Chondrocyte (in vitro differentiated cells): ENCODE results near the gene COPS7B. TPM values are rescaled to one million over a fixed set of nuclear protein-coding genes. Genes with fewer than 3 reads are reported as not detected.

Experiments used
- DNase-seq: peaks from one replicate; pipeline ENCODE4 v3.0.0; 2021; ENCODE audit warnings: mixed read lengths, low spot score
- H3K27ac Mint-ChIP-seq: one replicate; pipeline ENCODE4 v1.8.0; 2021; ENCODE audit warnings: mild to moderate bottlenecking, moderate library complexity, mixed read lengths; ENCODE audit not compliant: unreplicated experiment
- H3K27me3 Mint-ChIP-seq: 2 replicates; pipeline ENCODE4 v1.8.0; 2021; ENCODE audit warnings: low read depth, mixed read lengths
- H3K36me3 Mint-ChIP-seq: 2 replicates; pipeline ENCODE4 v1.8.0; 2021; ENCODE audit warnings: low read depth, mixed read lengths
- H3K4me1 Mint-ChIP-seq: 2 replicates; pipeline ENCODE4 v1.8.0; 2021; ENCODE audit warnings: low read depth, mild to moderate bottlenecking, mixed read lengths
- H3K4me3 Mint-ChIP-seq: one replicate; pipeline ENCODE4 v1.8.0; 2021; ENCODE audit warnings: mild to moderate bottlenecking, moderate library complexity, mixed read lengths; ENCODE audit not compliant: unreplicated experiment
- H3K9me3 Mint-ChIP-seq: 2 replicates; pipeline ENCODE4 v1.8.0; 2021; ENCODE audit warnings: low read depth, mixed read lengths
- total RNA-seq: library from RNA; stranded (reverse); gene quantifications from 3 replicates; pipeline ENCODE4 v1.2.1, GENCODE V29; 2021
- TF ChIP-seq, protein P1 (sequence below): fragments of 200-600 bp; sonication (generic); IDR thresholded peaks from 2 replicates; pipeline ENCODE4 v1.5.0; 2021; ENCODE audit warnings: antibody characterized with exemption, mild to moderate bottlenecking, moderate library complexity

Gene COPS7B
- total RNA-seq, 1 donor from 2014 or later = 29.4 TPM

DNA sequence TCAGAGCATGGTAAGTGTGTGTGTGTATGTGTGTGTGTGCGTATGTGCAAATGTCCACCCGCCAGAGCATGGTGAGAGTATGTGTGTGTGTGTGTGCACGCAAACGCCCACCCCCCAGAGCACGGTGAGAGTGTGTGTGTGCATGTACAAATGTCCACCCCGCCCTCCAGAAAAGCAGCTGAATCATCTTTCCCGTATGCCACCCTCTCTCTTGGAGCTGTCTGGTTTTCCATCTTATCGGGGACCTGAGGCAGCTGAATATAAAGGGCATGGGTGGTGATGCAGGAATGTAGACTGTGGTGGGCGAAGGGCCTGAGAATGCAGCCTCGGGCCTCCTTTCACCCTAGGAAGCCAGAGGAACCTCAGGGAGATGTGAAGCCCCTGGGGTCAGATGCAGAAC is 66.9 kb downstream of the COPS7B start:
- Mint-ChIP-seq H3K4me1 (peaks cover 5% of the 10 kb centered on the region), H3K36me3 (no peaks in the 10 kb centered on the region), H3K27ac (no peak overlapping the region), H3K4me3 (no peak overlapping the region), H3K9me3 (no peaks in the 10 kb centered on the region), H3K27me3 (peaks cover 20% of the 10 kb centered on the region)
- TF ChIP-seq, protein P1, sequence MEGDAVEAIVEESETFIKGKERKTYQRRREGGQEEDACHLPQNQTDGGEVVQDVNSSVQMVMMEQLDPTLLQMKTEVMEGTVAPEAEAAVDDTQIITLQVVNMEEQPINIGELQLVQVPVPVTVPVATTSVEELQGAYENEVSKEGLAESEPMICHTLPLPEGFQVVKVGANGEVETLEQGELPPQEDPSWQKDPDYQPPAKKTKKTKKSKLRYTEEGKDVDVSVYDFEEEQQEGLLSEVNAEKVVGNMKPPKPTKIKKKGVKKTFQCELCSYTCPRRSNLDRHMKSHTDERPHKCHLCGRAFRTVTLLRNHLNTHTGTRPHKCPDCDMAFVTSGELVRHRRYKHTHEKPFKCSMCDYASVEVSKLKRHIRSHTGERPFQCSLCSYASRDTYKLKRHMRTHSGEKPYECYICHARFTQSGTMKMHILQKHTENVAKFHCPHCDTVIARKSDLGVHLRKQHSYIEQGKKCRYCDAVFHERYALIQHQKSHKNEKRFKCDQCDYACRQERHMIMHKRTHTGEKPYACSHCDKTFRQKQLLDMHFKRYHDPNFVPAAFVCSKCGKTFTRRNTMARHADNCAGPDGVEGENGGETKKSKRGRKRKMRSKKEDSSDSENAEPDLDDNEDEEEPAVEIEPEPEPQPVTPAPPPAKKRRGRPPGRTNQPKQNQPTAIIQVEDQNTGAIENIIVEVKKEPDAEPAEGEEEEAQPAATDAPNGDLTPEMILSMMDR = no peak
- DNase-seq = no peak

DNA sequence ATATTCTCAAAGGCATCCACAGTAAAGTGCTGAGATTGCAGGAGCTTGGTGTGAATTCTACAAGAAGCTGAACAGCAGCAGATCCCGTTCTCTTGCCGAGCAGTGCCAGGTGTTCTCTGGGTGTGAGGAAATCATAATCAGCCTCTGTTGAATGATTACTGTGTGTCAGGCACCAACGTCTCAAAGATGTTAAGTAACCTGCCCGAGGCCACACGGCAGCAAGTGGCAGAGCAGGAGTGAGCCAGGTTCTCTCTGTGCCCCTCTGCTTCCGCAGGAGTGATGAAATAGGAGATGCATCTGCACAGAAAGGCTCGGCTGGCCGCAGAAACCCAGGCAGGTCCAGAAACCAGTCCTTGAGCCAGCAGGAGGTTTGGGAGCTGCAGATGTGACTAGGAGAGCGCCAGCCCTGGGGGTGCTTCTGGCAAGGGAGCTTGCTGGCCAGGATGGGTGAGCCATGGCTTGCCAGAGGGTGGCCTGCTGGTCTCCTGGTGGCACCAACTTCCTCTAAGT is 68.4 kb downstream of the COPS7B start:
- peaks cover 20% of the 10 kb centered on the region for H3K27me3 Mint-ChIP-seq
- peaks cover 5% of the 10 kb centered on the region for H3K4me1 Mint-ChIP-seq
- no peak overlapping the region for H3K4me3 Mint-ChIP-seq
- H3K27ac Mint-ChIP-seq = no peak overlapping the region
- no peak for DNase-seq
- H3K9me3 Mint-ChIP-seq = no peaks in the 10 kb centered on the region
- TF ChIP-seq, protein P1 = no peak
- no peaks in the 10 kb centered on the region for H3K36me3 Mint-ChIP-seq

DNA sequence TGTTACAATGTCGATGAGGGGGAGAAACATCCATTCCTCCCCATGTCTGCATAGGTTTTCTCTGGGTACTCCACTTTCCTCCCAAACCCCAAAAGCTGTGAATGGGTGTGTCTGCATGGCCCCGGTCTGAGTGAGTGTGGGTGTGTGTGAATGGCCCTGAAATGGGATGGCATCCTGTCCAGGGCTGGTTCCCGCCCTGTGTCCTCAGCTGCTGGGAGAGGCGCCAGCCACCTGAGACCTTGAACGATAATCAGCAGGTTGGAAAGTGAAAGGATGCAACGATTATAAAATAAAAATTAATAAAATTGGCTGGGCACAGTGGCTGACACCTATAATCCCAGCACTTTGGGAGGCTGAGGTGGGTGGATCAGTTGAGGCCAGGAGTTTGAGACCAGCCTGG is 70.7 kb downstream of the COPS7B start:
- H3K4me3 Mint-ChIP-seq = no peak overlapping the region
- H3K36me3 Mint-ChIP-seq = no peaks in the 10 kb centered on the region
- H3K9me3 Mint-ChIP-seq = no peaks in the 10 kb centered on the region
- DNase-seq = no peak
- TF ChIP-seq, protein P1 = no peak
- peaks cover 5% of the 10 kb centered on the region for H3K4me1 Mint-ChIP-seq
- H3K27me3 Mint-ChIP-seq = peaks cover 5% of the 10 kb centered on the region
- no peak overlapping the region for H3K27ac Mint-ChIP-seq

Other genes with a start within 250 kb of the COPS7B start
- not detected in 3 replicates for gene TEX44, start 193.6 kb upstream of the COPS7B start, total RNA-seq
- 391 to 435 TPM (median 409 TPM) in 3 replicates for gene PTMA, start 77.9 kb upstream of the COPS7B start, total RNA-seq
- 17.5 to 24.0 TPM (median 21.9 TPM) in 3 replicates for gene PDE6D, start 5.2 kb upstream of the COPS7B start, total RNA-seq
- not detected in 3 replicates for gene NPPC, start 140.0 kb downstream of the COPS7B start, total RNA-seq
- gene DIS3L2, start 175.3 kb downstream of the COPS7B start, total RNA-seq = 17.5 to 29.4 TPM (median 18.3 TPM) in 3 replicates